NCI-H526 treated with DMSO at 0.1 percent for 48 hours (cell line): ENCODE measurements around the gene PPM1M.

ENCODE experiments used
- DNase-seq: peaks from one replicate; lab custom pipeline; 2025; lab: John Stamatoyannopoulos, UW

Gene PPM1M

DNA sequence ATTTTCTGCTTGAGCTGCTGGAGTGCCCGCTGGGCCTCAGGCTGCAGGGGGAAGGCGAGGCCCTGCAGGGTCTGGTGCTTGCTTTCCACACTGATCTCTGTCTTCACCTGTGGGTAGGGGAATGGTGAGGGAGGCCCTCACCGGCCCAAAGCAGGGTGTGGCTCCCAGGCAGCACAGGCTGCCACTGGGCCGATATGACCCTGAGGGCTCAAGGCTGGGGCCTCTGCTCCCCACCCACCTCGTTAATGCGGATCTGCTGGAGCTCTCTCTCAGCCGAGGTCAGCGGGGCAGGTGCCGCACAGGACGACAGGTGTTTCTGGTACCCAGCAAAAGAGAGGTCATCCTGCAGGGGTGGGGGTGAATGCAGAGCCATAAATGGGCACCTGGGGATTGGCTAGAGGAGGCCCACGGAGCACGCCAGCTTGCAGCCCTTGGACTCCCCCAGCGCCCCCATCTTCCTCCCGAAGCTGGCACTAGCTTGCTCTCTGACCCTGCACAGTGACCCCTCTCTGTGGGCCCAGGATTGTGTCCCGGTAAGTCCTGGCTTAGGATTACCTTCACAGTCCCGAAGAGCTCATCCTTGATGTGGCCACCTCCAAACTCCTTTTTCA is 14.6 kb upstream of the PPM1M start:
- DNase-seq, result no peak

DNA sequence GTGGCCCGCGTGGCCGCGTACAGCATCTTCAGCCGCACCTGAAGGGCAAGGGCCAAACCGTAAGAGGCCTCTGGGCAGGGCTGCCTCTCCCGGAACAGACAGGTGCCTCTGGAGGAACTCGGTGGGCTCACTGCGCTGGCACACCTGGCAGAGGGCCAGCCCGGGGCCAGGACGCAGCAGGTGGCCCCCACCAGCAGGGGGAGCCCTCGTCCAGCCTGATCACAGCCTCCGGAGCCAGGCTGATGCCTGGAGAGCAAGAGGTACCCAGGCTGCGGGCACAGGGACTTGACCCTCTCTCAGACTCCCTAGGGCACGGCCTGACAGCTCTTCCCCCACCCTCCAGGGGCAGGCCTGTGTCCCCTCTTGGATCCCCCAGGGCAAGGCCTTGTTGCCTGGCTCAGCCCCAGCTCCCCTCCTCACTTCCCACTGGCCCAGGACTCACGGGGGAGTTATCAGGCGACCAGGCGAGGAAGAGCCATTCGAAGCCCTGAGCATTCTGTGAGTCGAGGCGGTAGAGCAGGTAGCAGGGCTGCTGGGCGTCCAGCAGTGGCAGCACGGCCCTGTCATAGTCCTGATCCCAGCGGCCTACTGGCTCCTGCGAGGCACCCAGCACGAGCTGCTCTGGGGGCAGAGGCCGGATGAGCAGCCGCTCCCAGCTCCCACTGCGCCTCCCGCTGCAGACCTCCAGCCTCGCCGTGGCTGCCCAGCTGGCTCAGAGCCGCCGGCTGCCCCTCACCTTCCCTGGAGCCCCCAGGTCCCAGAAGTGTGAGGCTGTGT is 13.9 kb upstream of the PPM1M start:
- DNase-seq, result no peak

DNA sequence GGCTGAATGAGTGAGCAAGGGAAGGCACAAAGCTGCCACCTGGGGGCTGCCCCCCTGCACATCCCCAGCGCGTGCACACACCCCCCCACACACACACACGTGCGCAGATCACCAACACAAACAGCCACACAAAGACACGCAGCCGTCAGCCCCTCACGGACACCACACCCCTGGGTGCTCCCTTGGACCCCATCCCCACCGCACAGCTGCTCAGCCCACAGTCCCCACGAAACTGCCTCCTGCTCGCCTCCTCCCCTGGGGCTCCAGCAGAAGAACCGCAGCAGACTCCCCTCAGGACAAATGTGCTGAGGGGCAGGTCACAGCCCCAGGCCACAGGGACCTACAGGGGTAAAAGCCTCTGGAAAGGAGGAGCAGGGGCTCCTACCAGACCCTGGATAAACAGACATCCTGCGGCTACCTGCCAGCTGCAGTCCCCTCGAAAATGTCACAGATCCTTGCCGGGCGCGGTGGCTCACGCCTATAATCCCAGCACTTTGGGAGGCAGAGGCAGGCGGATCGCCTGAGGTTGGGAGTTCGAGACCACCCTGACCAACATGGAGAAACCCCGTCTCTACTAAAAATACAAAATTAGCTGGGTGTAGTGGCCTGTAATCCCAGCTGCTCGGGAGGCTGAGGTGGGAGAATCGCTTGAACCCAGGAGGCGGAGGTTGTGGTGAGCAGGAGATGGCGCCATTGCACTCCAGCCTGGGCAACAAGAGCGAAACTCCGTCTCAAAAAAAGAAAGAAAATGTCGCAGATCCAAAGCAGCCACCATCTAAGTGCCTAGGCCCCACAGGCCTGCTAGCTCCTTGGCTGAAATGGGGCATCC is 13.1 kb upstream of the PPM1M start:
- no peak for DNase-seq

DNA sequence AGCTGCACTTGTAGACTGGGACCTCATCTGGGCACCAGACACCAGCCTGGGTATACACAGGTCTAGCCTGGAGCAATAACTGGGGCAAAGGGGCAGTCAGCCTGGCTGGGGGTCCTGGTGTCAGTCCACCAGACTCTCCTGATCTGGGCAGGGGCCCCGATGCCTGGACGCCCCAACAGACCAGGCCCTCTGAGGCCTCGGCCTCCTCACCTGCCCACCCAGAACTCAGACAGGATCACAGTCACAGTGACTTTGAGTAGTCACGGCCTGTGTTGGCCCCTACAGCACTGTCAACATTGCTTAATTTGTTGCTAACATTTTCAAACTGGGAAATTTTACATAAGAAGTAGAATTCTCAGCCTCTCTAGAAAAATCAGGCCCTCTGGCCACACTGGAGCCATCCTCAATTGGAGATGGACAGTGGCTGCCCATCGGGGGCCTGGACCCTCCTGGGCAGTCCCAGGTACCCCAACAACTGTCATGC is 12.4 kb upstream of the PPM1M start:
- DNase-seq, result no peak

DNA sequence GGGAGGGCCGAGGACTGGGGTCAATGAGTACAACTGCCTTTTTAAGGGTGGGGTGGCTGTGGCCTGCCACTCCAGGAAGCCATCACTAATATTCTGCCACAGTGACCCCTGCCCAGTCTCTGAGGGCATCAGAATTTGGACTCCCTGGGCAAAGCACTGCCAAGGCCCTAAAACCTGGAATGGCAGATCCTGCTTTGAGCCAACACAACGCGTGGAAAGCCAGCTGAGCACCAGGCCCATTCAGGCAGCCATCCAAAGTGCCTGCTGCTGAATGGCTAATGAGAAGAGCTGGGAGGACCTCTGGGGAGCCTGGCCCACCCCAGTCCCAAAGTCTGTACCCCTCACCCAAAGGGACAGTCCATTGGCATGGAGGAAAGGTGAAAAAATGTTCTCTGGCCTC is 11.6 kb upstream of the PPM1M start:
- DNase-seq, result no peak

DNA sequence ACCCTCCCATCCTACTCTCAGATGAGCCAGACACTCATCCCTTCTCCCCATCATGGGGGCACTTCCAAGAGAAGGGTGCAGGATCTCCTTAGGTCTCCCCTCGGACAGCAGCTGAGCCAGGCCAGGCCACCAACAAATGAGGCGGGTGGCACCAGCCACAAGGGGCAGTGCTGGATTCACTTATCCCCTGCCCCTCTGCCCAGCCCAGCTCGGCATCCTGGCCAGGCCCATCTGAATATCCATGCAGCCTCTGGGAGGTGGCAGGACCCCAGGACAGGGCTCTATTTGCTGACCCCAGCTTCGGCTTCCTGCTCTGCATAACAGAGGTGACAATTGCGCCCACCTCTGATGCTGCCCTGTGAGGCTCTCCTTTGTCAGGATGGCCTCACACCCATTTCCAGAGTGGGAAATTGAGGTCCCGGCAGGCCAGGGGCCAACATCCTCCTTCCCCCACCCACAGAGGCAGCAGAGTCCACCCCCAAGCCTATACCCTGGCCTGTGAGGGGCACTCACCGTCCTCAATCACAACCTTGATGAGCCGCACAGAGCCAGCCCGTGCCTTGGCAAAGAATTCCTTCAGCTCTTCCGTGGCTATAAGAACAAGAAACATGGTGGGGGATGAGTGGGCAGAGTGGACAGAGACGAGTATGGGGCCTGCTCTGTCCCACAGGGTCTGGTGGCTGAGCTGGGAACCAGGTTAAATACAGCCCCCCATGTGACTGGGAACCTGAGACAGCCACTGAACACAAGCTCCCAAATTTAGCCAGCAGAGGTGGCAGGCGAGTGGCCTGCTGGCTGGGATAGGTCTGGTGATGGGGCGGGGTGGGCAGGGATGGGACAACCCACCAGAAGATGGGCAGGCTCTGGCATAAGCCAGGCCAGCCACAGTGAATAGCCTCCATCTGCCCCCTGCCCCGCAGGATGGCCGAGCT is 10.8 kb upstream of the PPM1M start:
- no peak for DNase-seq

DNA sequence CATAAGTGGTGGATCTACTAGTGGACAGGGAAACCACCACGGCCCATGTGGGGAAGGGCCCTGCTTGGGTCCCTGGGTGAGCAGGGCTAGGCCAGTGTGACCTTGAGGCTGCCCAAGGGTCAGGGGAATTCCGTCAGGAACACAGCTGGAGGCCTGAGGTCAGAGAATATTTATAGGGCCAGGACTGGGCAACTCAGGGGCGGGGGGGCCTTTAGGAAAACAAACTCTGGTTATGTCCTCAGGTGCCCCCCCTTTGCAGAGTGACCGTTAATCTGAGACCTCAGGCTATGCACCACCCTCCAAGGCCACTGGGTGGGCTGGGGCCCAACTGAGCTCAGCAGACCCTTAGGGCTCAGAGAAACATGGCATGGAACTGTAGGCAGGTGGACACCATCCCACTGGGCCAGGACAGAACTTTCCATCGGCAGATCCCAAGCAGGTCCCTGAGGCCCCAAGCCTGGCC is 9.1 kb upstream of the PPM1M start:
- DNase-seq, result no peak

DNA sequence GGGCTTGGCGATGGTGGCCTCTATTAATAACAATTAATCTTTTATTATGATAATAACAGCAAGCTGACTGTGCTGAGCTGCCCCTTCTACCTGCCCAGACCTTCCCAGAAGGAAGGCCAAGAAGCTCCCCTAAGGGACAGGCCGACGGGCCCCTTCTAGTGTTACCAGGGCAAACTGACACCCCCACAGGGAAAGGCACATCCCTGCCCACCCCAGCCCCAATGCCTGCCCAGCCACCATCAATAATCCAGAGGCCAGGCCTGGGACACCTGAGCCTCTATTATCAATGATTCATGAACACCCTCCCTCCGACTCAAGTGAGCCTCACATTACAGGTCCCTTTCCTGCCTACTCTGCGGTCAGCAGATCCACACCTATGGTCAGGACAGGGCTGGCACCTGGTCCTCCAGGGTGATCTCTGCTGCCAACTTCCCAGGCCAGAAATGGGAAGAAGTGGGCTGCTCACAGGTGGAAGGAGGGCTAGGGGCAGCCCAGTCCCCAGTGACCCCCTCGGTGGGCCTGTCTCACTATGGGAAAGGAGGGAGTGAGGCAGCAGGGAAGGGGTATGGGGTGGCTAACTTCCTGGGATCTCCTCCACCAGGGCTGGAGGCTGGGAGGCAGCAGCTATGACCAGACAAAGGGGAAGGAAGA is 8.4 kb upstream of the PPM1M start:
- no peak for DNase-seq

DNA sequence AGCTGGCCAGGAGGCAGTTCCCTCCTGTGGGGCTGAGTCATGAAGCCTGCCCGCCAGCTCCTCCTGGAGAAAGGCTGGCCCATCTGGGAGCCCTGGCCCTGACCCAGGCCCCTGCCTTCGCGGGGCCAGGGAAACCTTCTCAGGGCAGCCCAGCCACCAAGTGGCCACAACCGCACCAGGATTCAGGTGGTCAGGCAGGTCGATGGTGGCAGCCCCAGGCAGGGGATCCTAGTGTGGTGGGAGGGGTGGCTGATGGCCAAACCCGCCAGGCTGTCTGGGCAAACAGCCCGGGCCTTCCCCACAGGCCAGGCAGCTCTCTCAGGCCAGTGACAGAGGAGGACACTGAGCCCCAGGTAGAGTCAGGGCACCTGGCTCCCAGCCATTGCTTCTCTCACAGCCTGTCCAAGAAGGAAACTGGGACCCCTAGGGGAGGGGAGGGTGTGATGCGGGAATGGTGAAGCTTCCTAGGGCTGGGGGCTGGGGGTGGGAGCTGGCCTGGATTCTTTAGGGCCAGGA is 7.8 kb upstream of the PPM1M start:
- DNase-seq, result no peak

DNA sequence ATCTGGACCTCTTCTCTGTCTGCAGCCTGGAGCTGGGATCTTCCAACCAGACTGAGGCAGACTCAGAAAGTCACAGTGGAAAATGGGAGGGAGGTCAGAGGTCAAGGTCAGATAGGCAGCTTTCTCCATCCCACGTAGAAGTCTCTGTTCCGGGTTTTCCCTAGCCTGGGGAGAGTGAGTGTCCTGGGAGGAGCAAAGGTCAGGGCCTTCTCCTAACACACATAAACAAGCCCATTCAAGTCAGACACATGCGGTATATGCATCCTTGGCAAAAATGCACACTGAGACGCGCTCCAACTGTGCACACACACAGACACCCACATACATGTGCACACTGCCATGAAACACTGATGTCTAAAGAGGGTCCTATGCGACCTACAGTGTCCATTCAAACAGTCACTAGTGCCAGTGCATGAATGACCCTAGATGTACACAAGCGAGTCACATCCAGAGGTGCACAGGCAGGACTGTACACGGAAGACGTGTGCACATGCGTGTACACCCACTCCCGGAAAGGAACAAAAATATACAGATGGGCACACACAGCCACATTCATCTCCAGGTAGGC is 7.3 kb upstream of the PPM1M start:
- DNase-seq, result no peak

DNA sequence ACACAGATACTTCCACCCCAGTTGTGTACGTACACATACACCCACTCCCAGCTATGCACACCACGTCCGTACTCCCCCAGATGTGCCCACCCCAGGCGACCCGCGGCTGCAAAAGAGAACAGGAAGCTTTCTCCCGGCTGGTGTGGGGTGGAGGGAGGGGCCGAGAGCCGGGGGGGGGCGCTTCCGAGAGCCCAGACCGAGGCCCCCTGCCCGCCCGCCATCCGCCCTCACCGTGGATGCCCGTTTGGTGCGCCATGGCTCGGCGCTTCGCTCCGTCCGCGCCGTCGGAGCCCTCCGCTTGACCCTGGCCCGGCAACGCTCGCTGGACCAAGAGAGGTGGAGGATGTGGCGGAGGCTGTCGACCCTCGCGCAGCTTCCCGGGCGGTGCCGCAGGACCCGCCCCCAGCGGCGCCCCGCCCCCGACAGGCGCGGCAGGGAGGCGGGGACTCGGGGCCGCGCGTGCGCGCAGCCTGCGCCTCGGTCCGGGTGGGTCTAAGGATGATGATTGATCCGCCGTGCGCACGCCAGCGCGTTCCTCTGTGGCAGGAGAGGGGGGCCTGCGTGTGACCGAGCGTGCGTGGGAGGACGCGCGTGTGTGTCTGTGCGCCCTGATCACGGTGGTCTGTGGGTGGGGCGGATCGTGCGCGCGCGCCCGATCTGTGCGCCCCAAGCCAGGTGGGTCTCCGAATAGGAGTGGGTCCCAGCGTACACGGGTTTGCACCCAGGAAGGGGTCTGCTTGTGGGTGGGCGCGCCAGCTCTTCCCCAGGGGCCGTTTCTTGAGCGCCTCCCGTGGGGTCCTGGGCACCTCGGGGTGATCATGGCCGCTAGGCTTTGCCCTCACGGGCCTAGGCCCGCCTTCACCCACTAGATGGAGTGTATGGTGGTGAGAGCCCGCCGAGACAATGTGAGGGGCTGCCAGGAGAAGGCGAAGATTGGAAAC is 6.5 kb upstream of the PPM1M start, which contains the start of gene TWF2:
TWF2 (minus strand) TSS at position 398 of the 941 bp plus-strand sequence; CDS start at position 256, 142 bp downstream.
- peak; percentile 26 for DNase-seq

DNA sequence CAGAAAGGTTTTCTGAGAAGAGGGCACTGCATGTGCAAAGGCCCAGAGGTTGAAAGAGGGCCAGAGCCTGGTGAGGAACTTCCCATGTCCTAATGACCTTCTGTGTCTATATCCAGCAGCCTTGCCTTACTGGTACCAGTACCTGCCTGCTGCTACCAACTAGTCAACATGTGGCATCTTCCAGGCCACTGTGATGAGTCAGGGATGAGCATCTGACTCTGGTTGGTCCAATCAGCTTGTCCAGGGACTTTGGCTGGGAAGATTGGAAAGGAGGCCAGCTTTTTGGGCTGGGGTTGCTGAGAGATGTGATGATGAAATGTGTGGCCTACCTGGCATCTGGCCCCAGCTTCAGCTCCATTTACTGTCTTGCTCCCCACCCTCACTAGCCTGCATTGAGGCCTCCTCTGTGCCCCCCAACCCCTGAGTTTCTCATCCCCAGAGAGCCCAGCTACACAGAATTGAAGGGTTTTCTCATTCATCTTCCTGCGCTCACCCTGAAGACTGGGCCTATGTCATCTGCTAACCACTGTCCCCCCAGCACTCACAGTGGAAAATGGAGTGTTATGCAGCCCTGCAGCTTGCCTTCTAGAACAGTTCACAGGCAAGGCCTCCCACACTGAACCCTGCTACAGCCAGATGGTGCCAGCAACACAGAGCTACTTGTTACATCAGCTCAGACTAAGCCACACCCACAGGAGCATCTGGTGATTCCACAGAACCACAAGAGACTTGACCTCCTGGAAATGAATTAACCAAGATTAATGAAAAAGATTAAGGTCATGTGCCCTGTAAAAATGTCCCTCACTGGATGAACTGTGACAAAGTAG is 5.3 kb upstream of the PPM1M start:
- no peak for DNase-seq

DNA sequence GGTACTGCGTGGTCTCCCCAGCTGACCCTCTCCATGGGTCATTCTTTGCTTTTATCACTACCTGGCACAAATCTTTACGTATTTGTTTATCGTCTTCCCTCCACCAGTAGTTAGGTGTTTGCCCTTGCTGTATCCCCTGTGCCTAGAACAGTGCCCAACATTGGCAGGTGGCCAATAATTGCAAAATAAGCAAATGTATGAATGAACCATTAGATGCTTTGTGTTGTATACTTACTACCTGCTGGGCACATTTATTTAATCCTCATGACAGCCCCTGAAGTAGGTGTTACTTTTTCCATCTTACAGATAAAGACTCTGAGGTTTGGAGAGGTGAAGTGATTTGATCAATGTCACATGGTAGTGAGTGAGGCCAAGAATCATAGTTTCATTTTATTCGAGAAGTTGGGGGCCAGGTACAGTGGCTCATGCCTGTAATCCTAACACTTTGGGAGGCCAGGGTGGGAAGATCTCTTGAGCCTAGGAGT is 4.6 kb upstream of the PPM1M start:
- DNase-seq, result no peak

DNA sequence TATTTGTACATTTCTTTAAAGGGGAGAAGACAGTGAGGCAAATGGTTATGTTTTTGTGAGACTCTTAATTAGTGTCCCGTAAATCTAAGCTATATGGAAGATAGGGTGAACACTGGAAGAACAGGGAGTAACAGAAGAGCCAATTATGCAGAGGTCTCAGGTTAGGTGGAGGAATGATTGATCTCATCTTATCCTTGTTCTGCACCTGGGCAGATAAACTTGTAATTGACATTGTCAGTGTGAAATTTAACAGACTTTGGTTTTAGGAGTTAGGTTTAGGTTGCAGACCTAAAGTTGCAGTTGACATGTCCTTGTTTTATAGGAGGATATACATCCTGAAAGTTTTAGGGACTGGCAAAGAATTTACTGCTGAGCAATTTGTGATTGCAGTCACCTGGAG is 3.5 kb upstream of the PPM1M start:
- DNase-seq, result no peak

DNA sequence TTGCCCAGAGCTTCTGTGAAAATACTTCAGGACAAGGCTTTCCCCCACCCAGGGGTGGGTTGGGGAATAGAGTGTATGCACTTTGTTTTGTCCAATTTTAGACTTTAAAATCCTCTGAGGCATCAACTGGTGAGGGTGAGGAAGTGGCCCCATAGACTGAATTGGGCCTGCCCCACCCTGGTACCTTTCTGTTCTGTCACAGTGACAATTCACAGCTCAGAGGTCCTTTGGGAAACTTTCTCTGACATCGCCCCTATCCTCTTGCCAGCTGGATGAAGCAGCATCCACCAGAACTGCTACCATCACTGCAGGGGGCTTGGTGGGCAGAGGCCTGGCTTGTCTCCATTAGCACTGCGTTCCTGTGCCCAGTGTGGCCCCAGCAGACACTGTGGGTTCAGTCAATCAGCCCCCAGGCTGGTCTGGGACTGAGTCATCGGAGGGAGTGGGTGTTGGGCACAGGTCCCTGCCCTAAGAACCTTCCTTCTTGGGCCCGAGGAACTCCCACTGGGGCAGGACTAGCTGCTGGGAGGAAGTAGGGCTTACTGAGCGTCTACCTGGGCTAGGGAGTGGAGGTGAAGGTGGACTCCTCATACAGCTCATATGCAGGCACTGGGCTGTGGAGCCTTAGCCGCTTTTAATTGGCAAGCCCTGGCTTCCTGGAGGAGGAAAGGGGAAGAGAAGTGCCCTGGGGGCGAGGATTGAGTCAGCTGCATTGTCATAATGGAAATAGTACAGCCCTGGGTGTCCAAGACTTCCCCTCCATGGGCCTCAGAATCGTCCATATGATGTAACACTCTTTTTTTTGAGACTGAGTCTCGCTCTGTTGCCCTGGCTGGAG is 1.5 kb upstream of the PPM1M start:
- DNase-seq, result no peak

DNA sequence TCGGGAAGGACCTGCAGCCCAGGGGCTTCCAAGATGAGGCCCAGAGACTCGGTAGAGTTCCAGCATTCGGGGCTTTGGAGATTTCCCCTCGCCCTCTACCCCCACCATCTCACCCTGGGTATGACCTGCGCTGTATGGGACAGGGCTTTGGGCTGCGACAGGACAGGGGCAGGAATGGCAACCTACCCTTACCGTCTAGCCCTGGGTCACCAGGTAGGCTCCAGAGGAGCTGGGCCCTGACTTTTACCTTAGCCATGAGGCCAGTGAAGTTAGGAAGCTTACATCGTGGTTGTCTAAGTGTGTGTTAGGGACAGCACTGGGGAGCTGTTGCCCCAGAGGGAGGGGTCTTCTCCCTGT is 683 bp downstream of the PPM1M start:
- no peak for DNase-seq

DNA sequence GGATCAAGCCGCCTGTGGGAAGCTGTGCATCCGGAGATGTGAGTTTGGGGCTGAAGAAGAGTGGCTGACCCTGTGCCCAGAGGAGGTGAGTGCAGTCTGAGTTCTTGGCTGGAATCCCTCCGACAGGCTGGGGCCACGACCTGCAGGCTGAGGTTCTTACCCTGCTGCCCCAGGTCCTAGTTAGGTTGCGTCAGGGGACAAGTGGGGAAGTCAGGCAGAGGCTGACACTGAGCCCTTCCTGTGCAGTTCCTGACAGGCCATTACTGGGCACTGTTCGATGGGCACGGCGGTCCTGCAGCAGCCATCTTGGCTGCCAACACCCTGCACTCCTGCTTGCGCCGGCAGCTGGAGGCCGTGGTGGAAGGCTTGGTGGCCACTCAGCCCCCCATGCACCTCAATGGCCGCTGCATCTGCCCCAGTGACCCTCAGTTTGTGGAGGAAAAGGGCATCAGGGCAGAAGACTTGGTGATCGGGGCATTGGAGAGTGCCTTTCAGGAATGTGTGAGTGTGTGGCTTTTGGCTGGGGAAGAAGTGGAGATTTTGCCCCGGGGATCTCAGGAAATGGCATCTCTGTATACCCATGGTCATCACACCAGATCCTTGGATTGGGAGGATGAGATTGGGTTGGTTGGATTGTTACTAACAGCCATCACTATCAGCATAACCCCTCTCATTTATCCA is 1.3 kb downstream of the PPM1M start:
- no peak for DNase-seq
